Tibial nerve (tissue), 4 donors: ENCODE data around the gene OR1F1. TPM values are rescaled to one million over a fixed set of nuclear protein-coding genes. Genes with fewer than 3 reads are reported as not detected.
"Not testable (repeated sequence)": the region's sequence is repeated elsewhere in the genome, so short reads cannot be mapped to it uniquely, and the experiment has no call there.

ENCODE experiments used
- DNase-seq, 2 donors: peaks; one replicate each; pipeline ENCODE4 v3.0.0-alpha.2; 2019; ENCODE audit warnings: low spot score in 2 of 2
- H3K27ac ChIP-seq, 4 donors: fragments of 200-600 bp; sonication (generic) in 3 of 4; one replicate each; pipeline ENCODE4 v1.5.1; 2017 to 2019; ENCODE audit warnings: mild to moderate bottlenecking in 1 of 4
- H3K27me3 ChIP-seq, 2 donors: fragments of 200-600 bp; sonication (generic) in 1 of 2; one replicate each; pipeline versions ENCODE4 v1.5.1 to v1.6.0; 2017 to 2019
- H3K36me3 ChIP-seq, 3 donors: fragments of 200-600 bp; sonication (generic); one replicate each; pipeline ENCODE4 v1.5.1; 2018 to 2019
- H3K4me1 ChIP-seq, 4 donors: fragments of 200-600 bp; sonication (generic) in 3 of 4; one replicate each; pipeline ENCODE4 v1.5.1; 2017 to 2019
- H3K4me3 ChIP-seq, 4 donors: fragments of 200-600 bp; sonication (generic) in 3 of 4; one replicate each; pipeline ENCODE4 v1.5.1; 2017 to 2019; ENCODE audit warnings: mild to moderate bottlenecking in 1 of 4, moderate library complexity in 1 of 4
- H3K9me3 ChIP-seq, 4 donors: fragments of 200-600 bp; sonication (generic) in 3 of 4; one replicate each; pipeline ENCODE4 v1.5.1; 2017 to 2019
- EP300 ChIP-seq, 2 donors: sonication (generic); formaldehyde crosslinking; IDR thresholded peaks; one replicate each; pipeline ENCODE4 v1.6.1; 2017; ENCODE audit warnings: antibody characterized with exemption in 2 of 2, mild to moderate bottlenecking in 1 of 2
- POLR2A ChIP-seq, 2 donors: fragments of 450-650 bp; IDR thresholded peaks; one replicate each; pipeline ENCODE4 v1.6.1; 2017; ENCODE audit warnings: antibody characterized with exemption in 2 of 2, mild to moderate bottlenecking in 2 of 2, moderate library complexity in 2 of 2
- WGBS, 2 donors: methylation state at CpG; one replicate each; pipeline ENCODE4 v1.1.5; 2018; 5-methylcytosine and 5-hydroxymethylcytosine counted together
- total RNA-seq, 4 donors: library from RNA; depleted of rRNA; stranded (reverse); fragments of >200 nt; gene quantifications; one replicate each; pipeline ENCODE4 v1.1.0, GENCODE V29; 2016
- TF ChIP-seq, protein P1 (sequence below), 5 experiments: fragments of 200-600 bp in 3 of 5; fragments of 450-650 bp in 2 of 5; sonication (generic) in 3 of 5; IDR thresholded peaks; one replicate each; pipeline ENCODE4 v1.5.1; 2016 to 2019; ENCODE audit warnings: antibody characterized with exemption in 5 of 5, mild to moderate bottlenecking in 3 of 5, moderate library complexity in 2 of 5

OR1F1 gene
- total RNA-seq, 4 donors from 2014 or later, result not detected

DNA sequence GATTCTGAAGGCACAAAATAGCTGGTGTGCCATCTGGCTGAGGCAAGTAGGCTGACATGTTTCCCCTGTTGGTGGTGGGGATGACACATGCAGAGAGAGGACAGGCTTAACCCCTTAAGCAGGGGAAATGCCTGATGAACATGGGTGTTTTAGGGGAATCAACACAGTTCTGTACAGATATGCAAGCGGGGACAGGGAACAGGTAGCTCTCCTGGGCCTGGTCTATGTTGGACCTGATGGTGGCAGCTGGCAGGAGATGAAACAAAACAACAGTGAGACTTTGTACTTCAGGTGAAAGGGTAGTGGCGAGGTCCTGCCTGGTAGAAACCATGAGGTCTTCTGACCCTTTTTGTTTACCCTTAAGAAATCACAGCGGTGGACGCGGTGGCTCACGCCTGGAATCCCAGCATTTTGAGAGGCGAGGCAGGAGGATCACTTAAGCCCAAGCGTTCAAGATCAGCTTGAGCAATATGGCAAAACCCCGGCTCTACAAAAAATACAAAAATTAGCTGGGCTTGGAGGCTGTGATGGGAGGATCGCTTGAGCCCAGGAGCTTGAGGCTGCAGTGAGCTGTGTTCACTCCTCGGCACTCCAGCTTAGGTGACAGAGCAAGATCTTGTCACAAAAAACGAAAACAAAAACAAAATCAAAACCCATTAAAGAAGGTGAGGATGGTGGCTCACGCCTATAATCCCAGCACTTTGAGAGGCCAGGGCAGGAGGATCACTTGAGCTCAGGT is 10.5 kb downstream of the OR1F1 start:
- WGBS, 2 donors, result 79 to 84% methylated on average over 13 of the region's 13 CpGs
- Histone ChIP-seq H3K27me3 (peaks cover 0 to 42% of the 10 kb centered on the region in 2 donors), H3K36me3 (no peaks in the 10 kb centered on the region), H3K27ac (no peak overlapping the region), H3K4me3 (no peak overlapping the region), H3K9me3 (peaks cover 0 to 7% (median 0%) of the 10 kb centered on the region in 4 donors), H3K4me1 (no peaks in the 10 kb centered on the region)
- no peak for DNase-seq
- TF ChIP-seq, protein P1, sequence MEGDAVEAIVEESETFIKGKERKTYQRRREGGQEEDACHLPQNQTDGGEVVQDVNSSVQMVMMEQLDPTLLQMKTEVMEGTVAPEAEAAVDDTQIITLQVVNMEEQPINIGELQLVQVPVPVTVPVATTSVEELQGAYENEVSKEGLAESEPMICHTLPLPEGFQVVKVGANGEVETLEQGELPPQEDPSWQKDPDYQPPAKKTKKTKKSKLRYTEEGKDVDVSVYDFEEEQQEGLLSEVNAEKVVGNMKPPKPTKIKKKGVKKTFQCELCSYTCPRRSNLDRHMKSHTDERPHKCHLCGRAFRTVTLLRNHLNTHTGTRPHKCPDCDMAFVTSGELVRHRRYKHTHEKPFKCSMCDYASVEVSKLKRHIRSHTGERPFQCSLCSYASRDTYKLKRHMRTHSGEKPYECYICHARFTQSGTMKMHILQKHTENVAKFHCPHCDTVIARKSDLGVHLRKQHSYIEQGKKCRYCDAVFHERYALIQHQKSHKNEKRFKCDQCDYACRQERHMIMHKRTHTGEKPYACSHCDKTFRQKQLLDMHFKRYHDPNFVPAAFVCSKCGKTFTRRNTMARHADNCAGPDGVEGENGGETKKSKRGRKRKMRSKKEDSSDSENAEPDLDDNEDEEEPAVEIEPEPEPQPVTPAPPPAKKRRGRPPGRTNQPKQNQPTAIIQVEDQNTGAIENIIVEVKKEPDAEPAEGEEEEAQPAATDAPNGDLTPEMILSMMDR (IDR thresholded peaks at IDR 0.05), result no peak

DNA sequence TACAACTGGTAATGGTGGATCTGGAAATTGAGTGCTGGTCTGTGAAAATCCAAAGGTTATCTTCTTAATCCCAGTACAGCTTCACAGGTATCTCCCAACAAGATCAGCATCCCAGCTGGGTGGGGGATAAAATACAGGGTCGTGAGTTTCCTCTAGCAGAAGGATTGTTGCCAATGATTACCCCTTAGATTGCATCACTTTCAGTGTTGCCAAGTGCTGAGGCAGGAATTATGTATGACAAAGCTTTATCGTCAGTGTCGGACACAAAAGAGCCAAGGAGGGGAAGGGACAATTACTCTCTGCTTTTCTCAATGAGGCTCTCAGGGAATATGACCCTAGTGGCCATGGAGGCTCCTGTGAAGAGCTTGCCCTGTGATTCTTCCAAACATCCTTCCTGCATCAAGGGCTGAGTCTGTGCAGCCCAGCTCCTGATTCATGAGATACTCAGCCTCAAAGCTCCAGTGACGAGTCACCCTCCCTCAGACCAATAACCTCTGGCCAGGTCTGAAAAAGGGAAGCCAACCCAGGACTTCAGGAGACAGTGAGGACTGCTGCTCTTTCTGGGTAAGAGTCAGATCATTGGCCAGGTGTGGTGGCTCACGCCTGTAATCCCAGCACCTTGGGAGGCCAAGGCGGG is 15.0 kb downstream of the OR1F1 start:
- H3K27me3 ChIP-seq, result peaks cover 0 to 4% of the 10 kb centered on the region in 2 donors
- peaks cover 0 to 49% (median 6%) of the 10 kb centered on the region in 4 donors for H3K9me3 ChIP-seq
- no peaks in the 10 kb centered on the region for H3K4me1 ChIP-seq
- DNase-seq, result no peak
- no peak overlapping the region for H3K27ac ChIP-seq
- WGBS, 2 donors, result 72 to 73% methylated on average over 5 to 6 of the region's 6 CpGs
- TF ChIP-seq, protein P1 (IDR thresholded peaks at IDR 0.05), result no peak
- TF ChIP-seq POLR2A (IDR thresholded peaks at IDR 0.05) (no peak), EP300 (IDR thresholded peaks at IDR 0.05) (no peak)
- H3K4me3 ChIP-seq, result no peak overlapping the region
- H3K36me3 ChIP-seq, result no peaks in the 10 kb centered on the region

DNA sequence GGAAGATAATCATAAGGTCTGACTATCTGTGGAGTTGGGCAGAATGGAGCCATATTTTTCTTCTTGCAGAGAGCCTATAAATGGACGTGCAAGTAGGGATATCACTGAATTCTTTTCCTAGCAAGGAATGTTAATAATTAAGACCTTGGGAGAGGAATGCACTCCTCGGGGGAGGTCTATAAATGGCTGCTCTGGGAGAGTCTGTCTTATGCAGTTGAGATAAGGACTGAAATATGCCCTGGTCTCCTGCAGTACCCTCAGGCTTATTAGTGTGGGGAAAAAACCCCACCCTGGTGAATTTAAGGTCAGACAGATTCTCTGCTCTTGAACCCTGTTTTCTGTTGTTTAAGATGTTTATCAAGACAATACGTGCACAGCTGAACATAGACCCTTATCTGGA is 17.9 kb downstream of the OR1F1 start:
- not testable (repeated sequence) for H3K27ac ChIP-seq, H3K4me1 ChIP-seq, H3K36me3 ChIP-seq, H3K27me3 ChIP-seq, H3K4me3 ChIP-seq, DNase-seq
- 59 to 68% methylated on average over 3 of the region's 3 CpGs for WGBS, 2 donors
- H3K9me3 ChIP-seq, result peaks cover 0 to 59% (median 6%) of the 10 kb centered on the region in 4 donors

DNA sequence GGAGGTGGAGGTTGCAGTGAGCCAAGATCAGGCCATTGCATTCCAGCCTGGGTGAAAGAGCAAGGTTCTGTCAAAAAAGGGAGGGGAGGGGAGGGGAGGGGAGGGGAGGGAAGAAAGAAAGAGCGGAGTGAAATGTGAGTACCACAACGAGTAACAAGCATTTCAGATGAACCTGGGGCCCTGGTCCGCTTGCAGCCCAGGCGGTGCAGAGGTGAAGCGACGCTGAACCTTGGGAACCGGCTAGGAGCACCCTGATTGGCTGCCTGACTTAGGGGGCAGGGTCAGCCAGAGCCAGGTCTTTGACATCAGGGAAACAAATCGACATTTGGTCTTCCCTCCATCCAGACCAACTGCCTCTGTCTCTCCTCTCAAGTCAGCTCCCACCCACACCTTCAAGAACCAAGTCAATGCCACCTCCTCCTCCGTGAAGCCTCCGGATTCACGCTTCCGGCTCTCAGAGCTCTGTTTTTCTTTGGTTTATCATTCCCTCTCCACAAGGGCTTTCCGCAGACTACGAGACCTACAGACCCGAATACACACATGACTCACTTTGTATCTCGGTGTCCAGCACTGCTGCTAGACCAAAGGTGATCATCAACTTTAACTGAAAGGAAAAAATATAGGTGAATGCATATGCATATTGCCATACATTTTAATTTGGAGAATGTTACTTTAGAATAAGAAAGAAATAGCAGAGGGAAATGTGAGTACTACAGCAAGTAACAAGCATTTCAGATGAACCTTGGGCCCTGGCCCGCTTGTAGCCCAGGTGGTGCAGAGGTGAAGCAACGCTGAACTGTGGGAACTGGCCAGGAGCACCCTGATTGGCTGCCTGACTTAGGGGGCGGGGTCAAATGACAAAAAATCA is 19.3 kb downstream of the OR1F1 start:
- no peaks in the 10 kb centered on the region for H3K36me3 ChIP-seq
- no peak overlapping the region for H3K27ac ChIP-seq
- H3K27me3 ChIP-seq, result no peaks in the 10 kb centered on the region
- peaks cover 0 to 54% (median 6%) of the 10 kb centered on the region in 4 donors for H3K9me3 ChIP-seq
- H3K4me1 ChIP-seq, result no peaks in the 10 kb centered on the region
- TF ChIP-seq, protein P1 (IDR thresholded peaks at IDR 0.05), result no peak
- no peak for TF ChIP-seq POLR2A (IDR thresholded peaks at IDR 0.05)
- no peak for TF ChIP-seq EP300 (IDR thresholded peaks at IDR 0.05)
- no peak overlapping the region for H3K4me3 ChIP-seq
- DNase-seq, result no peak
- 61 to 62% methylated on average over 19 of the region's 19 CpGs for WGBS, 2 donors

DNA sequence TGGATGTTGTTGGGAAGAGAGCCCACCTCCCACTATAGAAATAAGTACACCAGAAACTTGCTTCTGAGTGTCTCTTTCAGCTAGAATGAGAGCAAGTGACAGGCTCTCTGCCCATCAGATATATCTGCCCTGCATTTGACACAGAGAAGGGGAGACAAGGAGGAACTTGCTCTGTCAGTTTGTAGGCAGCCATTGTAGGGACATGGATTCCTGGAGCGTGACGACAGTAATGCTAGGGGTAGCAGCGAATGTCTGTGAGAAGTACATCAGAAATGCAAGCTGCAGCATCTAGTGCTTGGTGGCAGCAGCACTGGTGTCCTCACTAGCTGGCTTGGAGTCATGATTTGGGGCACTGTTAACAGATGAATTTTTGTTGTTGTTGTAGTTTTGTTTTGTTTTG is 24.0 kb downstream of the OR1F1 start:
- TF ChIP-seq EP300 (IDR thresholded peaks at IDR 0.05), result no peak
- TF ChIP-seq, protein P1 (IDR thresholded peaks at IDR 0.05), result no peak
- no peak for TF ChIP-seq POLR2A (IDR thresholded peaks at IDR 0.05)
- peaks cover 0 to 29% (median 0%) of the 10 kb centered on the region in 4 donors for H3K9me3 ChIP-seq
- H3K36me3 ChIP-seq, result no peaks in the 10 kb centered on the region
- no peak for DNase-seq
- H3K4me3 ChIP-seq, result no peak overlapping the region
- no peaks in the 10 kb centered on the region for H3K4me1 ChIP-seq
- WGBS, 2 donors, result 91 to 93% methylated on average over 3 of the region's 3 CpGs
- H3K27ac ChIP-seq, result no peak overlapping the region
- no peaks in the 10 kb centered on the region for H3K27me3 ChIP-seq
